ENCODE data around the gene ZSWIM2. TPM values are rescaled to one million over a fixed set of nuclear protein-coding genes. Genes with fewer than 3 reads are reported as not detected.
"Not testable (repeated sequence)": the region's sequence is repeated elsewhere in the genome, so short reads cannot be mapped to it uniquely, and the experiment has no call there.

Gene ZSWIM2, protein sequence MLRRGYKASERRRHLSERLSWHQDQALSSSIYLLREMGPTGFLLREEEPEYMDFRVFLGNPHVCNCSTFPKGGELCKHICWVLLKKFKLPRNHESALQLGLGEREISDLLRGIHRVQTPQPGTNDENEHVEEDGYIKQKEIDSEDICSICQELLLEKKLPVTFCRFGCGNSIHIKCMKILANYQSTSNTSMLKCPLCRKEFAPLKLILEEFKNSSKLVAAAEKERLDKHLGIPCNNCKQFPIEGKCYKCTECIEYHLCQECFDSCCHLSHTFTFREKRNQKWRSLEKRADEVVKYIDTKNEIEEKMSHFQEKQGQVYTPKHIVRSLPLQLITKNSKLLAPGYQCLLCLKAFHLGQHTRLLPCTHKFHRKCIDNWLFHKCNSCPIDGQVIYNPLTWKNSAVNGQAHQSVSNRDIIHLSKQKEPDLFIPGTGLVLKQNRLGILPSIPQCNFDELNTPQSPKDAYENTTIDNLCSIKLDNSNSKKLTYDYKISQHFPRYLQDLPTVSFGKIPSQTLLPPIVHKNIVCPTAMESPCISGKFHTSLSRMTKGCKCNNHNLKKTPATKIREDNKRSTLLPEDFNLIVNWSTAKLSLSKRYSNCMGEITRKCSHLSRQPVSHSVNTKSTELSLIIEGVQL
- polyA plus RNA-seq (2013, experiment 1 of 2) = not detected
- not detected for polyA plus RNA-seq (2013, experiment 2 of 2)

DNA sequence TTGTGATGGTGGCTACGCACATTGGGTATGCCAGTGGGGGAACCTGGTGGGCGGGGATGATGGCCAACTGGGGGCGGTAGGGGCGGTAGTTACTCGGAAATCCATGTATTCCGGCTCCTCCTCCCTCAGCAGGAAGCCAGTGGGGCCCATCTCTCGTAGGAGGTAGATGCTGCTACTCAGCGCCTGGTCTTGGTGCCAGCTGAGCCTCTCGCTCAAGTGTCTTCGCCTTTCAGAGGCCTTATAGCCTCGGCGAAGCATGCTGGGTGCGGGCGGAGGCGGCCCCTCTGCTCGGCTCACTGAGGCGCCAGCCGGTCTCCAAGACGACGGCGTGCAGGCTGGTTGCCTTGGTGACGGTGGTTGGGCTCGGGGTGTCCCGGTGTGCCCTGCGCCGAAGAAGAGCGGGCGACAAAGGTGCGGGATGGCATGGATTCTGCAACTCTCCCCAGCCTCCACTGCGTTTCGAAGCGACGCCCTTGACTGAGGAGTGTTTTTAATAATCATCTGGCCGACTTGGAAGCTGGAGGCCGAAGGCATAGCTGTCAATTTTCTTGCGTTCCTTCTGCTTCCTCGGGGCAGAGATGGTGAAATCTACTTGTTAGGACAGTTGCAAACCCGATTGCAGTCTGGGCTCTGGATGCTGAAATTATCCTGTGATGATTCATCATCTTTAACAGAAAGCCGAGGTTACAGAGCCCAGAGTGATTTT lies at the start of gene ZSWIM2:
Gene ZSWIM2, minus strand, starts transcription at position 298 of the 706 bp plus-strand sequence. Its CDS starts 40 bp downstream, at position 258.
- no peak within 1 kb of the TSS for H3K27ac ChIP-seq (ENCODE audit: low read depth, low read length)
- no peak within 1 kb of the TSS for H2BK15ac ChIP-seq (replicated peaks; ENCODE audit: low read depth)
- H3K56ac ChIP-seq (ENCODE audit: low read length) = peak within 1 kb of the TSS; percentile 37
- no CpG with 5 or more reads among the region's 39 CpGs for WGBS (ENCODE audit: extremely low coverage, insufficient coverage, low lambda C conversion rate)
- peak; percentile 96 for DNase-seq
- H3K4ac ChIP-seq (ENCODE audit: low read depth, low read length) = no peak within 1 kb of the TSS
- H3K36me3 ChIP-seq (ENCODE audit: control insufficient read depth, insufficient read depth, low read length) = no peaks in the 10 kb centered on the region
- no peaks in the 10 kb centered on the region for H3K4me1 ChIP-seq (ENCODE audit: control insufficient read depth, low read depth, low read length)
- no peak within 1 kb of the TSS for H3K23ac ChIP-seq (ENCODE audit: low read length)
- H3K79me2 ChIP-seq (ENCODE audit: control insufficient read depth, insufficient read depth, low read length) = no peaks in the 10 kb centered on the region
- H4K5ac ChIP-seq (ENCODE audit: low read length) = no peak within 1 kb of the TSS
- H3K4me3 ChIP-seq (ENCODE audit: low read length) = peak within 1 kb of the TSS; percentile 42
- H3K18ac ChIP-seq (ENCODE audit: low read length) = no peak within 1 kb of the TSS
- H2BK5ac ChIP-seq (ENCODE audit: low read length) = no peak within 1 kb of the TSS
- no peaks in the 10 kb centered on the region for H3K79me1 ChIP-seq (ENCODE audit: low read length)
- H3K9ac ChIP-seq (ENCODE audit: low read length) = peak within 1 kb of the TSS; percentile 35
- H2AK5ac ChIP-seq (ENCODE audit: low read length) = no peak within 1 kb of the TSS
- peak within 1 kb of the TSS; percentile 81 for H3K4me2 ChIP-seq (ENCODE audit: low read length)
- no peaks in the 10 kb centered on the region for H3K27me3 ChIP-seq (ENCODE audit: insufficient read depth, low read length, poor library complexity)
- H2BK120ac ChIP-seq (ENCODE audit: low read depth, low read length) = no peak within 1 kb of the TSS
- H4K8ac ChIP-seq (ENCODE audit: low read depth, low read length) = no peak within 1 kb of the TSS

DNA sequence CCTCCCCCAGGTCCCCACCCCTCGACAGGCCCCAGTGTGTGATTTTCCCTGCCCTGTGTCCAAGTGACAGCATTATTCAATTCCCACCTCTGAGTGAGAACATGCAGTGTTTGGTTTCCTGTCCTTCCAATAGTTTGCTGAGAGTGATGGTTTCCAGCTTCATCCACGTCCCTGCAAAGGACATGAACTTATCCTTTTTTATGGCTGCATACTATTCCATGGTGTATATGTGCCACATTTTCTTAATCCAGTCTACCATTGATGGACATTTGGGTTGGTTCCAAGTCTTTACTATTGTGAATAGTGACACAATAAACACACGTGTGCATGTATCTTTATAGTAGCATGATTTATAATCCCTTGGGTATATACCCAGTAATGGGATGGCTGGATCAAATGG lies 47.2 kb upstream of the ZSWIM2 start:
- WGBS (ENCODE audit: extremely low coverage, insufficient coverage, low lambda C conversion rate) = no CpG with 5 or more reads among the region's 3 CpGs
- H2BK5ac ChIP-seq (ENCODE audit: low read length); H3K36me3 ChIP-seq (ENCODE audit: control insufficient read depth, insufficient read depth, low read length); H3K27me3 ChIP-seq (ENCODE audit: insufficient read depth, low read length, poor library complexity); H3K18ac ChIP-seq (ENCODE audit: low read length); H3K9ac ChIP-seq (ENCODE audit: low read length); H4K8ac ChIP-seq (ENCODE audit: low read depth, low read length); H3K79me1 ChIP-seq (ENCODE audit: low read length); H3K27ac ChIP-seq (ENCODE audit: low read depth, low read length); DNase-seq; H3K4me3 ChIP-seq (ENCODE audit: low read length); H2AK5ac ChIP-seq (ENCODE audit: low read length); H3K4me2 ChIP-seq (ENCODE audit: low read length); H3K4ac ChIP-seq (ENCODE audit: low read depth, low read length); H3K4me1 ChIP-seq (ENCODE audit: control insufficient read depth, low read depth, low read length); H3K56ac ChIP-seq (ENCODE audit: low read length); H2BK15ac ChIP-seq (replicated peaks; ENCODE audit: low read depth); H3K23ac ChIP-seq (ENCODE audit: low read length); H2BK120ac ChIP-seq (ENCODE audit: low read depth, low read length); H3K79me2 ChIP-seq (ENCODE audit: control insufficient read depth, insufficient read depth, low read length); H4K5ac ChIP-seq (ENCODE audit: low read length): not testable (repeated sequence)

DNA sequence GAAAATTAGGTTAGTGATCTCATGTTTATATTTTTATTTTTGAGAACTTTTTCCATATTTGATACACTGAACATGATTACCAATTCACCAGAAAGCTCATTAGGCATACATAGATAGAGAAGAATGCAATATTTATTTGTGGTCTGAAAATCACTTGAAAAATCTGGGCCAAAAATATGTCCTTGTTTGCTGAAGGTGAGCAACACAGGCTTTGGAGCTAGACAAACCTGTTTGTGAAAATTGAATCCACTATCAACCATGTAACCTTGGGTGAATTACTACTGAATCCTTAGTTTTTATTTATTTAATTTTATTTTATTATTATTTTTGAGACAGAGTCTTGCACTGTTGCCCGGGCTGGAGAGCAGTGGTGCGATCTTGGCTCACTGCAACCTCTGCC lies 46.5 kb upstream of the ZSWIM2 start:
- H2BK15ac ChIP-seq (replicated peaks; ENCODE audit: low read depth) = no peak overlapping the region
- no peak overlapping the region for H3K4me2 ChIP-seq (ENCODE audit: low read length)
- no peaks in the 10 kb centered on the region for H3K4me1 ChIP-seq (ENCODE audit: control insufficient read depth, low read depth, low read length)
- no CpG with 5 or more reads among the region's 2 CpGs for whole genome bisulfite sequencing (ENCODE audit: extremely low coverage, insufficient coverage, low lambda C conversion rate)
- H3K4me3 ChIP-seq (ENCODE audit: low read length) = no peak overlapping the region
- H3K36me3 ChIP-seq (ENCODE audit: control insufficient read depth, insufficient read depth, low read length) = no peaks in the 10 kb centered on the region
- H3K56ac ChIP-seq (ENCODE audit: low read length) = no peak overlapping the region
- no peaks in the 10 kb centered on the region for H3K27me3 ChIP-seq (ENCODE audit: insufficient read depth, low read length, poor library complexity)
- H3K27ac ChIP-seq (ENCODE audit: low read depth, low read length) = no peak overlapping the region
- no peak overlapping the region for H3K9ac ChIP-seq (ENCODE audit: low read length)
- no peak overlapping the region for H2BK120ac ChIP-seq (ENCODE audit: low read depth, low read length)
- no peak overlapping the region for H2AK5ac ChIP-seq (ENCODE audit: low read length)
- no peak overlapping the region for H4K8ac ChIP-seq (ENCODE audit: low read depth, low read length)
- no peak overlapping the region for H2BK5ac ChIP-seq (ENCODE audit: low read length)
- H3K4ac ChIP-seq (ENCODE audit: low read depth, low read length) = no peak overlapping the region
- H3K18ac ChIP-seq (ENCODE audit: low read length) = no peak overlapping the region
- H3K79me1 ChIP-seq (ENCODE audit: low read length) = no peaks in the 10 kb centered on the region
- H3K23ac ChIP-seq (ENCODE audit: low read length) = no peak overlapping the region
- no peak overlapping the region for H4K5ac ChIP-seq (ENCODE audit: low read length)
- H3K79me2 ChIP-seq (ENCODE audit: control insufficient read depth, insufficient read depth, low read length) = no peaks in the 10 kb centered on the region
- DNase-seq = no peak

DNA sequence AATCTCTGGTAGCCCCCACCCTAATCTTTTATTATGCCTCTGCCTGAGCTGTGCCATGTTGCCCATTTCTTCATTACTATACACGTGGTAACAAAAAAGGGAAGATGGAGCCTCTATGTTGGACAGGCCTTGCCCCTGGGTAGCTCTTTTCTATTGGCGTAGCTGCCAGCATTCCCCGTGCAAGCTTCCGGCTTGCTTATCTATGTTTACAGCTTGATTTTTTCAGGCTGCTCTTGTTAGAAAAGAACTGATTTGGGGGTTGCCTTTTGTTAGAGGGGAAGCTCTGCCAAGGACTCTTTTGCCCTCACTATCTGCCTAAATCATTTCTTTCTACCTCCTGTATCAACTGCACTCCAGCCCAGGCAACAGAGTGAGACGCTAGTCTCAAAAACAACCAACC lies 45.5 kb upstream of the ZSWIM2 start:
- H3K56ac ChIP-seq (ENCODE audit: low read length) = no peak overlapping the region
- H3K18ac ChIP-seq (ENCODE audit: low read length) = no peak overlapping the region
- no peak overlapping the region for H3K4me3 ChIP-seq (ENCODE audit: low read length)
- H3K4me1 ChIP-seq (ENCODE audit: control insufficient read depth, low read depth, low read length) = no peaks in the 10 kb centered on the region
- H2BK15ac ChIP-seq (replicated peaks; ENCODE audit: low read depth) = no peak overlapping the region
- no peak overlapping the region for H3K23ac ChIP-seq (ENCODE audit: low read length)
- H3K36me3 ChIP-seq (ENCODE audit: control insufficient read depth, insufficient read depth, low read length) = no peaks in the 10 kb centered on the region
- H3K27ac ChIP-seq (ENCODE audit: low read depth, low read length) = no peak overlapping the region
- no peak overlapping the region for H3K4ac ChIP-seq (ENCODE audit: low read depth, low read length)
- H3K9ac ChIP-seq (ENCODE audit: low read length) = no peak overlapping the region
- H2BK120ac ChIP-seq (ENCODE audit: low read depth, low read length) = no peak overlapping the region
- H4K8ac ChIP-seq (ENCODE audit: low read depth, low read length) = no peak overlapping the region
- WGBS (ENCODE audit: extremely low coverage, insufficient coverage, low lambda C conversion rate) = no CpG with 5 or more reads among the region's 5 CpGs
- H4K5ac ChIP-seq (ENCODE audit: low read length) = no peak overlapping the region
- no peak overlapping the region for H2AK5ac ChIP-seq (ENCODE audit: low read length)
- H3K79me1 ChIP-seq (ENCODE audit: low read length) = no peaks in the 10 kb centered on the region
- H3K4me2 ChIP-seq (ENCODE audit: low read length) = no peak overlapping the region
- no peaks in the 10 kb centered on the region for H3K79me2 ChIP-seq (ENCODE audit: control insufficient read depth, insufficient read depth, low read length)
- H2BK5ac ChIP-seq (ENCODE audit: low read length) = no peak overlapping the region
- DNase-seq = no peak
- no peaks in the 10 kb centered on the region for H3K27me3 ChIP-seq (ENCODE audit: insufficient read depth, low read length, poor library complexity)

DNA sequence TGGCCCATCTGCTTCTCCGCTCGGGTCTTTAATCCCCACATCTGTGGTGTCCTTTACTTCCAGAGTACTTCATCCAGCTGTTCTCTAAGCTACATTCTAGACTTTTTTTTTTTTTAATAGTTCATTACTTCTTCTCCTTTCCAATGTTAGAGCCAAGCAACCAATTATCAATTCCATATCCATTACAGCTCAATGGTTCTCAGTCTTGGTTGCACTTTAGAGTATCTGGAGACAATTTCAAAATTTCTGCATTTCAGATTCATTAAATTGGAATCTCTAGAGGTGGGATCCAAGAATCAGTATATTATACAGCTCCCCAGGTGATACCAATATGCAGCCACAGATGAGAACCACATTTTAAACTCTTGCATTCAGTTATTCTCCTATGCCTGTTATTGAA lies 43.9 kb upstream of the ZSWIM2 start:
- H3K4me1 ChIP-seq (ENCODE audit: control insufficient read depth, low read depth, low read length) = no peaks in the 10 kb centered on the region
- H4K5ac ChIP-seq (ENCODE audit: low read length) = no peak overlapping the region
- no peak overlapping the region for H3K4me2 ChIP-seq (ENCODE audit: low read length)
- H4K8ac ChIP-seq (ENCODE audit: low read depth, low read length) = no peak overlapping the region
- no CpG with 5 or more reads among the region's 2 CpGs for WGBS (ENCODE audit: extremely low coverage, insufficient coverage, low lambda C conversion rate)
- no peak overlapping the region for H3K4me3 ChIP-seq (ENCODE audit: low read length)
- no peak overlapping the region for H3K18ac ChIP-seq (ENCODE audit: low read length)
- no peak overlapping the region for H2BK5ac ChIP-seq (ENCODE audit: low read length)
- H3K23ac ChIP-seq (ENCODE audit: low read length) = no peak overlapping the region
- no peaks in the 10 kb centered on the region for H3K27me3 ChIP-seq (ENCODE audit: insufficient read depth, low read length, poor library complexity)
- no peaks in the 10 kb centered on the region for H3K36me3 ChIP-seq (ENCODE audit: control insufficient read depth, insufficient read depth, low read length)
- no peak overlapping the region for H3K56ac ChIP-seq (ENCODE audit: low read length)
- H2BK15ac ChIP-seq (replicated peaks; ENCODE audit: low read depth) = no peak overlapping the region
- no peak overlapping the region for H3K9ac ChIP-seq (ENCODE audit: low read length)
- H2AK5ac ChIP-seq (ENCODE audit: low read length) = no peak overlapping the region
- no peak overlapping the region for H3K4ac ChIP-seq (ENCODE audit: low read depth, low read length)
- no peaks in the 10 kb centered on the region for H3K79me1 ChIP-seq (ENCODE audit: low read length)
- no peak for DNase-seq
- no peaks in the 10 kb centered on the region for H3K79me2 ChIP-seq (ENCODE audit: control insufficient read depth, insufficient read depth, low read length)
- H2BK120ac ChIP-seq (ENCODE audit: low read depth, low read length) = no peak overlapping the region
- H3K27ac ChIP-seq (ENCODE audit: low read depth, low read length) = no peak overlapping the region
